NB4 (cell line): ENCODE results near the gene ITIH1.

Experiments used
- DNase-seq: peaks from one replicate; pipeline ENCODE4 v3.0.0; 2010; ENCODE audit warnings: low read depth
- H3K4me3 ChIP-seq: one replicate; pipeline ENCODE4 v1.5.1; 2011; ENCODE audit warnings: mild to moderate bottlenecking, low read depth, low read length, moderate library complexity
- MYC ChIP-seq: IDR thresholded peaks from 2 replicates; pipeline ENCODE4 v1.6.1; 2011; ENCODE audit warnings: low read depth, low read length
- POLR2A ChIP-seq: IDR thresholded peaks from 2 replicates; pipeline ENCODE4 v1.6.1; 2011; ENCODE audit warnings: mild to moderate bottlenecking; ENCODE audit not compliant: insufficient read length; ENCODE audit errors: extremely low read depth
- TF ChIP-seq, protein P1 (sequence below): IDR thresholded peaks from 2 replicates; pipeline ENCODE4 v1.6.1; 2011; ENCODE audit warnings: low read depth, low read length
- TF ChIP-seq, protein P2 (sequence below): IDR thresholded peaks from one replicate; pipeline ENCODE4 v1.5.1; 2012; ENCODE audit warnings: low read depth, low read length

Gene ITIH1

DNA sequence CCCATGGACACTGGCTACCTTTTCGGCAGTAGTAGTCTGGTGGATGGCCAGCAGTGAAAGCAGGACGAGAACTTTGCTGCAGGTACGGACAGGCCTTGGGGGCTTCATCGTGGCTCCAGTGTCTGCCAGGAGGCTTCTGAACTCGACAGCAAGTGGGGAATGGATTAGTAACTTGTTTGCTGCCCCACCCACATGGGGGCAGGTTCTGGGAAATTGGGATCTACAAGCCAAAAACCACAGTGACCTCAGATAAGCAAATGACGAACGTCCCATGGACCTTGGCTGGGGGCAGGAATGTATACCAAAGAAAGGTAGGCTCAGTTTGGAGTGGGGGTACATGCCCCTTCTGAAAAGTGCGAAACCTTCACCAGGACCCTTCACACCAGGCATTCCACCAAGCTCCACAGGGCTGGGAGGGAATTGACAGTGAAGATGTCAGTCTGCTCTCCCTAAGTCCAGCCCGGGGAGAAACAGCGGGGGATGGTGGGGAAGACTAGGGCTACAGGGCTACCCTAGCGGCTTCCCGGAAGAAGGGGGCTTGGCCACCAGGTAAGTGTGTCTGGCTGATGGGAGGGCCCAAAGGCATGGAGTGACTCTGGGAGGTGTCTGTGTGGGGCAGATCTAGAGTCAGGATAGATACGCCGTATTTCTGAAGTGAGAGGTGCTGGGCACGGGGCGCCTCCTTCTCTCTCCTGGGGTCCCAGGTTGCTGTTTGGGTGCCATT, 53.3 kb downstream of the ITIH1 start, which contains the start of gene ITIH4:
Gene ITIH4 (minus strand): TSS at position 138 of the 724 bp plus-strand sequence. CDS start 30 bp downstream, at position 108.
- DNase-seq = no peak
- H3K4me3 ChIP-seq = no peak within 1 kb of the TSS
- no peak for TF ChIP-seq MYC
- TF ChIP-seq, protein P1, sequence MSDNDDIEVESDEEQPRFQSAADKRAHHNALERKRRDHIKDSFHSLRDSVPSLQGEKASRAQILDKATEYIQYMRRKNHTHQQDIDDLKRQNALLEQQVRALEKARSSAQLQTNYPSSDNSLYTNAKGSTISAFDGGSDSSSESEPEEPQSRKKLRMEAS = no peak
- TF ChIP-seq, protein P2, sequence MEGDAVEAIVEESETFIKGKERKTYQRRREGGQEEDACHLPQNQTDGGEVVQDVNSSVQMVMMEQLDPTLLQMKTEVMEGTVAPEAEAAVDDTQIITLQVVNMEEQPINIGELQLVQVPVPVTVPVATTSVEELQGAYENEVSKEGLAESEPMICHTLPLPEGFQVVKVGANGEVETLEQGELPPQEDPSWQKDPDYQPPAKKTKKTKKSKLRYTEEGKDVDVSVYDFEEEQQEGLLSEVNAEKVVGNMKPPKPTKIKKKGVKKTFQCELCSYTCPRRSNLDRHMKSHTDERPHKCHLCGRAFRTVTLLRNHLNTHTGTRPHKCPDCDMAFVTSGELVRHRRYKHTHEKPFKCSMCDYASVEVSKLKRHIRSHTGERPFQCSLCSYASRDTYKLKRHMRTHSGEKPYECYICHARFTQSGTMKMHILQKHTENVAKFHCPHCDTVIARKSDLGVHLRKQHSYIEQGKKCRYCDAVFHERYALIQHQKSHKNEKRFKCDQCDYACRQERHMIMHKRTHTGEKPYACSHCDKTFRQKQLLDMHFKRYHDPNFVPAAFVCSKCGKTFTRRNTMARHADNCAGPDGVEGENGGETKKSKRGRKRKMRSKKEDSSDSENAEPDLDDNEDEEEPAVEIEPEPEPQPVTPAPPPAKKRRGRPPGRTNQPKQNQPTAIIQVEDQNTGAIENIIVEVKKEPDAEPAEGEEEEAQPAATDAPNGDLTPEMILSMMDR = no peak
- TF ChIP-seq POLR2A = no peak

DNA sequence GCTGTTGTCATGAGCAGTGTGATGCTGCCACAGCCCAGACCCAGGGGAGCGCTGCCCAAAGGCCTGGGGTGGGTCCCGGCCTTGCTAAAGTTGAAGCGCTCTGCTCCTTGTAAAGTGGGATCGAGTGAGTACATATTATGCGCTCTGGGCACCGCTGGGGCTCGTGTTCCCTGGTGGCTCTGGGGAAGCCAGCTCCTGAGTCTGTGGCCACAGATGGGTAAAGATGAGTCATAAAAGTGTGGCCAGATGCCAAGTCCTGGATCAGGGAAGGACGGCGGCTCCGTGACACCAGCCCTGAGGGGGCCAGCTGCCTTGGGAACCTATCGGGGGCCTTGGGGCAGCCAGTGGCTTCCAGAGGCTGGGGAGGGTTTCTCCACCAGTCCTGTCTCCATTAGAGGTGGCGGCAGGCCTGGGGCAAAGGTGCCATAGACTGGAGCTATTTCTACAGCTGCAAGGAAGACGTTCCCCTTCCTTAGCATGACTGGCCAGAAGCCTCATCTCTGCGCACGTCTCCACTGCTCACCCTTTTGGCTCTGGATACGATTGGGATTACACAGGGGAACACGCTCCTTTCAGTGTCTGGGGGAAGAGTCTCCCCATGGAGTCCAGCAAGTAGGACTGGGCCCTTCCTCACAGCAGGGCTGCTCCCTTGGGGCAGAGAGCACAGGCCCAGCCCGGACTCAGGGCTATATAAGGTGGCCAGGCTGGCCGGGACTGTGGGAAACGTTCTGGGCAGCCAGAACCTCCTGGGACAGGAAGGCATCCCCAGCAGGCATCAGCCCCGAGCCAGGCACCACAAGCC, 54.3 kb downstream of the ITIH1 start:
- TF ChIP-seq MYC (no peak), POLR2A (no peak)
- TF ChIP-seq, protein P2 = no peak
- TF ChIP-seq, protein P1 = no peak
- peak; percentile 58 for DNase-seq
- no peak overlapping the region for H3K4me3 ChIP-seq

DNA sequence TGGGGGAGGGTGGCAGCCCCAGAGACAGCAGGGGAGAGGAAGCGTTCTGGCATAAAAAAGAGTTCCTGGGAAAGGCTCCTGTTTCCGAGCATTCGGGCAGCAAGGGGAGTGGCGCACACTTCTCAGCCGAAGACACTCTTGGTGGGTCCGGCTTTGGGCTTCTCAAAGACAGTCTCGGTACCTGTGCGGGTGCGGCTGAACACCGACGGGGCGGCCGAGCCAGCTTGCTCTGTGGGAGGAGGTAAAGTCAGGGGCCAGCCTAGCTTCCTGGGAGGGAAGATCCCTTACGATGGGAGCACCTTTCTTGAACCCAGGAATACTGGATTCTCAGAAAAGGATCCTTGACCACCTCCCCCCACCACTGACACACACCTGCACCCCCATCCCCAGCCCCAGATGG, 55.8 kb downstream of the ITIH1 start:
- H3K4me3 ChIP-seq = no peak overlapping the region
- TF ChIP-seq POLR2A (no peak), MYC (no peak)
- TF ChIP-seq, protein P1 = no peak
- TF ChIP-seq, protein P2 = no peak
- no peak for DNase-seq

DNA sequence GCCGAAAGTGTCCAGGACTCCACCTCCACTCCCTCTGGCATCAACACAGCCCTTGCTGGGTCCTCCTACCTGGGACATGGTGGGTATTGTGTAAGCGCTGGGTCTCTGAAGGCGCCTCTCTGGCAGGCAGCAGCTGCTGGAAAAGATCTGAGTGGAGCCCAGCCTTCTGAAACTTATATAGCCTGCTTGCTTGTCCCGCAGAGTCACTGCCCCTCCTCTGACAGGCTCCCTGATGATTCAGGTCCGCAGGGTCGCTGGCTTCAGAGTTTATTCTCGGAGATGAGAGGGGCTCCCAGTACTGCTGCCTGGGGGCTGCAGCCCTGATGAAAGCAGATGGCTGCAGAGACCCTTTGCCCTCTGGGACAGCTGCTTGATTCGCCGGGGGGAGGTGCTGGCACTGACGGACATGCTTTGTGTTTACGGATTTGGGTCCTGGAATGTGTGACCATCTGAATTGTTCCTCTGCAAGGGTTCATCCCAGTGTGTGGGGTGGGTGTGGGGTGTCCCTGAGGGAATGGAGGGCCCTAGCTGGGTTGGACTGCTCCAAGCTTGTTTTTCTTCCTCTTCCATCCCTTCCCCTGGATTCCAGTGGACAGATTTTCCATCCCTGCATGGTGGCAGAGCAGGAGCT, 57.6 kb downstream of the ITIH1 start, which contains the start of gene MUSTN1:
Gene MUSTN1 (minus strand): TSS at position 149 of the 631 bp plus-strand sequence. CDS start 71 bp downstream, at position 78.
- DNase-seq = peak; percentile 17
- TF ChIP-seq, protein P2 = no peak
- TF ChIP-seq, protein P1 = no peak
- no peak for TF ChIP-seq POLR2A
- no peak for TF ChIP-seq MYC
- H3K4me3 ChIP-seq = no peak within 1 kb of the TSS

DNA sequence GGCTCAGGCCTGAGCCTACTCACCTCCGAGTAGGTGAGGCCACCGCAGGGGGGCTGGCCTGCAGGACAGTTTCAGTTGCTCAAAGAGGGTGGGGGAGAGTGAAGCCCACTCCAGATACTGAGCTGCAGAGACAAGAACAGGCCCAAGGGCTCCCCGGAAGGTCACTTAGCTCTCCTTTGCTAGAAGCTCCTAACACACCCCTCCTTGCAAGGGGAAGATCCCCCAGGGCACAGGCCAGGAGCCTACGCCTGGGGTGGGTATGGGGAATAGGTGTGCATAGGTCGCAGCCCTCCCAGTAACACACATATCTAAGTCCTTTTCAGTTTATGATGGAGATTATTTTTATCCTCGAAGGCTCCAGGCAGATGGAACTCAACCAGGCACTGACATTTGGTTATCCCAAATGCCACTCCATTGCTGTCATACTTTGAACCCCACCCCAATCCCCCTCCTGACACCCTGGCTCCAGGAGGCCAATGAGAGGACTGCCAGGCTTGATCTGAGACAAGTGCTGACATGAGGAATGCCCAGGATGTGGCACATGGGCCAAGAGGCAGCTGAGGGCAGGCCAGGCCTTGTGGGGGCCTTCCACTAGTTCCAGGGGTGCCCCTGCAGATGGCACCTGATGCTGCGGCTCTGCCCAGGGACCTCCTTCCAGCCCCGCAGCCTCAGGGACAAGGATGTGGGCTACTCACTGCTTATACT, 58.5 kb downstream of the ITIH1 start:
- no peak overlapping the region for H3K4me3 ChIP-seq
- TF ChIP-seq MYC (no peak), POLR2A (no peak)
- TF ChIP-seq, protein P1 = no peak
- TF ChIP-seq, protein P2 = no peak
- DNase-seq = no peak
